Activated T-helper 1 cell treated with anti-CD3 and anti-CD28 coated beads, Interleukin-2, amount 50 U/mL, for 16 hours (primary cell): ENCODE results near the gene TKT.

ENCODE experiments used
- DNase-seq, 2 donors: peaks; one replicate each; pipeline ENCODE4 v3.0.0-alpha.2; 2020; ENCODE audit warnings: low read depth in 1 of 2, low spot score in 1 of 2

The TKT gene

DNA sequence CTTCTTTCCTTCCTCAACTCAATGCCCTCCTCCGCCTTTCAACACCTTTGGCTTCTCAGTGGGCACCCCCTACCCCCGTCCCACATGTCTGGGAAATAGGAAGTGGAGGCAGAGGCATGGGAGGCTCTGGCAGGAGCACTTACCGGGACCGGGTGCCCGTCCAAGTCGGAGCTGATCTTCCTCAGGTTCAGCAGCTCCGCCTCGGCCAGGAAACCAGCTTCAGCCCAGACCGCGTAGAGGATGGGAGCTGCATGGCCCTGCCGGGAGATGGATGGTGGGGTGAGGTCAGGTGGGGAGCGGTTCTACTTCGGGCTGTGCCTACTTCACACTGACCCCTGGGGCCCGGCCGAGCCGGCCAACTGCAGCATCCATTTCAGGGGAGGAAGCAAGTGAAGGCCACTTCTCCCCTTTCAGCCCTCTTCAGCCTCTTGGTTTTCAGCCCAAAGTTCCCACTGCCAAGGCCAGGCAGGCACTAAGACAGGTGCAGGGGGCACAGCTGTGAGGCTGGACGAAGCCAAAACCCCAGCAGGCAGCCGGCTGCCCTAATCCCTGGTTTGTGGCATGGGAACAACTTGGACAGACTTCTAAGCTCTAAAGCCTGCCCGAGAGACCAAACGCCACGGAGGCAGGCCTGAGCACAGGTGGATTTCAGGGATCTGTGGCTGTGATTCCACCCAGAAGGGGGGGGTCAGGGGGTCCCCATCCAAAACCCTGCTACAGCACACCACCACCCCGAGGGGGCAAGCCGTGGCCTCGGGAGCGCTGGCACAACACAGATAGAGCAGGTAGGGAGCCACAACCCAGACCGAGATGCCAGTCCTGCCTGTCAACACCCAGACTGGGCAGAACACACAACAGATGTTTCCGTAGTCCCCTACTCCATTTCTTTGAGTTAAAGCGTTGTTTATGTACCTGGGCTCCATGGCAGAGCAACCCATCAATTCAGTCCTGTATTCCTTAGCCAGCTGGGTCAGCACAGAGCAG, 14.5 kb downstream of the TKT start:
- DNase-seq: no peak

DNA sequence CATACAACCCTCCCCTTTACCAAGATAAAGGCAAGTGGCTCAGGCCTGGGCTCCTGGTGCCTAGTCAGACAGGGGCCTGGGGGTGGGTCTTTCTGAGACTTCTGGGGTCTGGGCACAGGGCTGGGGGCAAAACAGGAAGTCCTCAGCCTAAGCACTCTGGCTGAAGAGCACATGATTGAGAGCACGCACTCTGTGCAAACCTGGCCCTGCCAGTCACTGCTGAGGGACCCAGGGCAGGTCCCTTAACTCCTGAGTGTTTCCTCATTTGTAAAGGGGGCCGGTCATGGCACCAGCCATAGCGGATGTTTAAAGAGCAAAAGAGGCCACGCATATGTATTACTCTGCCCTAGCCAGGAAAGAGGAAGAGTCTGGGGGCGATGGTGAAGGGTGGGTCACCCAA, 16.0 kb downstream of the TKT start:
- no peak for DNase-seq

- DNase-seq: no peak
Measured at GRCh38 chr3:53238886-53239285, 16.9 kb downstream of the TKT start.

DNA sequence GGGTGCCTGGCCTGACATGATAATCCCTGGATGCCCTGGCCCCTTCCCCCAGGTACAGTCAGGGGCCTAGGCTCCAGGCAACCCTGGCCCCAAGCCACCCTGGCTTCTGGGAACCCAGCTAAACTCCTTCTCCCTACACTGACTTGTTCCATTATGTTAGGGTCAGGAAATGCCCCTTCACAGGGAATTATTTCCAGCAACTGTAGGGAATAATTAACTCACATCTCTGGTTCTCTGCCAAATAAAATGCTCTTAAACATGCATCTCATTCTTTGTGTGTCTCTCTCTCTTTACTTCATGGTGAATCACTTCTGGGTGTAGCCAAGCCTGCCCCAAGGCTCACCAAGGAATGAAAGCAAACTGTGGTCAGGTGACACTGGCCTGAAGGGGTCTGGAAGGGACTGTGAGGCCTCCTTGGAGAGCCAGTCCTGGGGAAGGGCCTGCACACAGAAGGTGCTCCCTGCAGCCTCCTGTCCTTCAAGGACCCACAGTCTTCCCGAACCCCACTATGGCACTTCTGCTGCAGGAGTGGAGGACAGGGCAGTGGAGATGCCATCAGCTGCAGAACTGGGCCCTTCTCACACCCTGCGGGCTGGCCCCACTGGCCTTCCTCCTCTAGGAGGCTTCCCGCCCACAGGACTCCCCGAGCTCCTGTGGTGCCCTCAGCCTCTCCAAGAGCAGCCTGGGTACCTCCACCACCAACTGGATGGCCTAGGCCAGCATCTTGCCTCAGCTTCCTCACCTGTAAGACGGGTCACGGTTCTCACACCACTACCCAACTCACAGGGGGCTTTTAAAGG, 17.6 kb downstream of the TKT start:
- no peak for DNase-seq

DNA sequence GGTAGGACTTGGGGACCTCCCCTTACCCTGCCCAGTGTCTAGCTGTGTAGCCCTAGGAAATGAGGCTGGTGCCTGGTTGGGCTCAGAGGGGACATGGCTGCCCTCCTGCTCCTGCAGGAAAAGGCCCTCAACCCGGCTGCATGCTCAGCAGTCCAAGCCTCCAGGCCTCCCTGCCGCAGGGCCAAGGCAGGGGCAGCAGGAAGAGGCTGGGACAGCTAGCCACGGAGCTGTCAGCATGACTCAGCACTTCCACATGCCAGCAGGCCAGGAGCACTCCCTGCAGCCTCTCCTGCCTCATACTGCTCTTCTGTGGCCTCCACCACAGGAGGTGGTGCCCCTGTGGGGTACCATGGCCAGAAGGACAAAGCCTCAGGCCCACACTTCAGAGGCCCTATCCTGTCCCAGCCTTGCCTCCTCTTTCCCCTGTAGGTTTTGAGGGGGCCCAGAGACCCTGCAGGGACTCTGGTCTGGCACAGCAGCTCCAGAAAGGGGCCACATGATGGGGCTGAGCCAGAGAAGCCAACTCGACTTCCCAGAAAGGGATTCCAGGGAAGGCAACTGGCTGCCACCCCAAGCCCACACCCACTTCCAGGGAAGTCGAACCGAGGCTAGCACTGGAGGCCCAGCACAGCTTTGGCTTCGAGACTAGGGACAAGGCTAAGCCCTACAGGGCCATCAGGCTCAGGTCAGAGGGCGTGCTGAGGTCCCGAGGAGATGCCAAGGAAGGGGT, 19.5 kb downstream of the TKT start:
- DNase-seq: no peak

- DNase-seq: no peak
Measured at GRCh38 chr3:53235545-53235944, 20.3 kb downstream of the TKT start.

GRCh38 chr3:53234841-53235232, 21.0 kb downstream of the TKT start:
- DNase-seq: no peak

- no peak for DNase-seq
Measured at GRCh38 chr3:53234130-53234840, 21.5 kb downstream of the TKT start.

- DNase-seq: no peak
Measured at GRCh38 chr3:53232641-53233377, 23.0 kb downstream of the TKT start.

DNA sequence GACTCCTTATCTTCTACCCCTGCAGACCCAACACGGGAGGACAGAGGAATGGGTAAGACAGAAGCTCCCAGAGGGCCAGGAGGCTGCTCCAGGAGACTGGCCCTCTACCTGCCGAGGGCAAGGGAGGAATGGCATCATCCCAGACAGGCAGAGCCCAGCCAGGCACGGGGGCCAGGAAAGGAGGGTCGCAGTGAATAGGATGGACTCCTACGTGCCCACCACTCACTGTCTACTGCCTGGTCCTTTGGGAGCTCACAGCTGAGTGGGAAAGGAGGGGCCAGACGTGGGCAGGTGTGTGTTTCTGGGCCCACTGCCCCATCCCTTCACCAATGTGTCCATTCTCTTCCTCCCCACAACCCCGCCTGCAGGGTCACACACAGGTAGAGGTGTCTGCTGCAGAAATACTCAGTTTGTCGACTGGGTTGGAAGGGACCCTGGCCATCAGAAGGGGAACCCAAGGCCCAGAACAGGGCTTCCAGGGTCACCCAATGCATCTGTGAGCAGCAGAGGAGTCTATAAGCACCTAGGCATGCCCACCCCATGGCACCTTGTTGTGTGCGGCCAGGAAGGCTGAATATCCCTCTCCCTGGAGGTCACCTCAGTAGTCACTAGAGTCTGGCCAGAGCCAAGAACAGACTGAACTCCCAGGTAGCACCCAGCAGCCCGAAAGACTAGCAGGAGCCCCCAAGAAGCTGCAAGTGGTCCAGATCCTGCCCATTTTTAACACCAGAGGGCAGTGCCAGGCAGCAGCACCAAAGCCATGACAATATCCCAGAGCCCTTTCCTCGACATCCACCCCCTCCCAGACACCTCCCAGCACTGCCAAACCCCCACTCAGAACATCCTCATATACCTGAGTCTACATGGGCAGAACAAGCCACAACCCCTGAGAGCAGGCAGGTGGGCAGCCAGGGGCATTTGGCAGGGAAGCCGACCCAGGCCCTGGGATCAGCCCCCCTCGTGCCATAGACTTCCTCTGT, 24.0 kb downstream of the TKT start:
- DNase-seq: no peak

DNA sequence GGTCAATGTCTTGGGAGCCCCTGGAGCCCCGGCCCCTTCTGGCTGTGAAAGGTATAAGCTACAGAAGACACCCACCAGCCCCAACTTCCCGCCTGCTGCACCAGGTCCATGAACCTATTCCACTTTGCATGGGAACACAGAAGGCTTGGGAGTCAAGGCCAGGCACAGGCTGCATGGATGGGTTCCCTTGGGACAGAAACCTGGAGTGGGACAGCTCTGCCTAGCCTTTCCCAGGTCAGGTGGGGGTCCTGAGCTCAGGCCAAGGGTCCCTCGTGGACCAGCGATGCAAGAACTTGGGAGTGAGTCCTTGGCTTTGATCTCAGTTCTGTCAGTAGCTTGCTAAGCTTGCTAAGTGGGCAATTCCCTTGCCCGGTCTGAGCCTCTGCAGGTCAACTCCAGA, 25.0 kb downstream of the TKT start:
- DNase-seq: no peak

GRCh38 chr3:53230041-53230621, 25.7 kb downstream of the TKT start:
- DNase-seq: no peak

DNA sequence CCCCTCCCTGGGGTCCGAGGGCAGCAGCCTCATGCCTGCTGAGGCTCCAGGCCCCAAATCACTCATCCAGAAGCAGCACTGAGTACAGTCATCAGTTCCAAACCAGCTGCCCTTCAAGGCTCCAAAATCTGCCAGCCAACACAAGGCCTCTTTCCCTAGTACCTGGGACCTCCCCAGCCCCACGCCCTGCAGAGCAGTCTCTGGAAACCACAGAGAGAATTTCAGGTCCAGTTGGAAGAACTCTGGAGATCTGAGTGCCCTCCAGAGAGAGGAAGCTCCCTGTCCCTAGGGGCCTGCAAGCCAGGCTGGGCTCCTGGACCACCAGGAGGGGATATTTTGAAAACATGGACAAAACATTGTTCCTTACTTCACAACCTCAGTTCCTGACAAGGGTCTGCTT, 26.2 kb downstream of the TKT start:
- DNase-seq: no peak

- DNase-seq: no peak
Measured at GRCh38 chr3:53229171-53229570, 26.7 kb downstream of the TKT start.

- DNase-seq: no peak
Measured at GRCh38 chr3:53227993-53228885, 27.6 kb downstream of the TKT start.

- no peak for DNase-seq
Measured at GRCh38 chr3:53226841-53227407, 28.9 kb downstream of the TKT start.

DNA sequence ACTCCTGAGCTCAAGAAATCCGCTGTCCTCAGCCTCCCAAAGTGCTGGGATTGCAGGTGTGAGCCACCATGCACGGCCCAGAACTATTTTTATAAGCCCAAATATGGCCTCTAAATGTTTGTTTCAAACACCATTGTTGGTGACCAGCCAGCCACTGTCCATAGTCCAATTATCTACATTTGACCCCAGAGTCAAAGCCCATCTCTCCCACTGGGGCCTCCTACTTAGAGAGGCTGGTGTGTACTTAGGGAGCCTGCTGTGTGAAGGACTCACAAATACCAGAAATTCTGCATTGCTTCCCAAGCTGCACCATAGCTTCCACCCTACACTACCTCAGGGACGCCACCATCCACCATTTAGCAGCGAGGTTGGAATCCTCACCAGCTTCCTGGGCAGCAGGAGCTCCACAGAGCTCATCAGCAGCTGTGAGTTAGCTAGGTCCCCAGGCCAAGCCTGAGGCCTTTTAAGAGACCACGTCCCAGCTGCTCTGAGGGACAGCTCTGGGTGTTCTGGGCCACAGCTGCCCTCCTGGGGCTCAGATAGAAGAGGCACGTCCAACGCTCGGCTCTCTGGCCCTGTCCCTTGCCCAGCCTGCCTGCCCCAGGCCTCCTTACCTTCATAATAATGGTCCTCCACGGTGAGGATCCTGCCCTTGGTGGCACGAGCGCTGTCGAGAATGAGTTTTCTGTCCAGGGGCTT, 29.5 kb downstream of the TKT start:
- no peak for DNase-seq
